Liver (tissue), 9 donors: ENCODE measurements around the gene GRIN3B. TPM values are rescaled to one million over a fixed set of nuclear protein-coding genes. Genes with fewer than 3 reads are reported as not detected.
A peak's percentile ranks its signal among the peaks of the same experiment; 100 is the strongest.

ENCODE experiments used
- DNase-seq: peaks from one replicate; pipeline ENCODE4 v3.0.0-alpha.2; 2017; ENCODE audit warnings: low spot score
- H3K27ac ChIP-seq, 2 donors: one replicate each; pipeline ENCODE4 v1.7.0; 2013; ENCODE audit warnings: inconsistent platforms in 2 of 2, low read length in 2 of 2, control low read depth in 1 of 2, low read depth in 1 of 2, mild to moderate bottlenecking in 1 of 2
- H3K27me3 ChIP-seq, 4 donors: one replicate each; pipeline versions ENCODE4 v1.6.1 to v1.7.0; 2013; ENCODE audit warnings: low read length in 3 of 4, inconsistent platforms in 1 of 4, mild to moderate bottlenecking in 1 of 4, moderate library complexity in 1 of 4; ENCODE audit not compliant: control insufficient read depth in 4 of 4, insufficient read depth in 4 of 4
- H3K36me3 ChIP-seq, 4 donors: one replicate each; pipeline versions ENCODE4 v1.6.1 to v1.7.0; 2013; ENCODE audit warnings: low read length in 3 of 4, mild to moderate bottlenecking in 3 of 4, low read depth in 1 of 4, moderate library complexity in 1 of 4; ENCODE audit not compliant: control insufficient read depth in 4 of 4, insufficient read depth in 3 of 4
- H3K4me1 ChIP-seq, 4 donors: one replicate each; pipeline versions ENCODE4 v1.6.1 to v1.7.0; 2013; ENCODE audit warnings: low read length in 3 of 4, mild to moderate bottlenecking in 3 of 4, moderate library complexity in 1 of 4; ENCODE audit not compliant: control insufficient read depth in 4 of 4, insufficient read depth in 4 of 4
- H3K4me3 ChIP-seq, 3 donors: one replicate each; pipeline versions ENCODE4 v1.6.1 to v1.7.0; 2013; ENCODE audit warnings: low read length in 3 of 3, control low read depth in 1 of 3, low read depth in 1 of 3, mild to moderate bottlenecking in 1 of 3
- H3K9ac ChIP-seq, 2 donors: one replicate each; pipeline ENCODE4 v1.7.0; 2013; ENCODE audit warnings: low read length in 2 of 2, mild to moderate bottlenecking in 2 of 2, moderate library complexity in 2 of 2, control low read depth in 1 of 2, low read depth in 1 of 2
- H3K9me3 ChIP-seq, 4 donors: one replicate each; pipeline versions ENCODE4 v1.6.1 to v1.7.0; 2013; ENCODE audit warnings: low read length in 3 of 4; ENCODE audit not compliant: control insufficient read depth in 4 of 4
- ATF3 ChIP-seq: IDR thresholded peaks from 2 replicates; pipeline ENCODE4 v1.6.1; 2016; ENCODE audit warnings: antibody characterized with exemption
- GABPA ChIP-seq, 2 donors: IDR thresholded peaks in 1 of 2; conservative IDR thresholded peaks in 1 of 2; 2 replicates each; pipeline ENCODE4 v1.6.1; 2016; ENCODE audit warnings: antibody characterized with exemption in 2 of 2, mild to moderate bottlenecking in 1 of 2, moderate library complexity in 1 of 2
- HNF4A ChIP-seq, 2 donors: conservative IDR thresholded peaks; 2 replicates each; pipeline ENCODE4 v1.6.1; 2016; ENCODE audit warnings: antibody characterized with exemption in 2 of 2, mild to moderate bottlenecking in 2 of 2
- NR2F2 ChIP-seq: IDR thresholded peaks from 2 replicates; pipeline ENCODE4 v1.6.1; 2016; ENCODE audit warnings: antibody characterized with exemption
- REST ChIP-seq: IDR thresholded peaks from 2 replicates; pipeline ENCODE4 v1.6.1; 2016; ENCODE audit warnings: antibody characterized with exemption, mild to moderate bottlenecking
- RXRA ChIP-seq, 2 donors: IDR thresholded peaks; 2 replicates each; pipeline ENCODE4 v1.6.1; 2017 to 2018; ENCODE audit warnings: antibody characterized with exemption in 2 of 2, mild to moderate bottlenecking in 1 of 2
- TAF1 ChIP-seq: conservative IDR thresholded peaks from 2 replicates; pipeline ENCODE4 v1.6.1; 2016; ENCODE audit warnings: antibody characterized with exemption, mild to moderate bottlenecking
- ZBTB33 ChIP-seq: IDR thresholded peaks from 2 replicates; pipeline ENCODE4 v1.6.1; 2016; ENCODE audit warnings: antibody characterized with exemption
- WGBS: extraction: QIAGEN DNeasy Blood & Tissue Kit; methylation state at CpG from one replicate; pipeline ENCODE4 v1.1.7; 2013; 5-methylcytosine and 5-hydroxymethylcytosine counted together
- polyA plus RNA-seq, 2 donors: library from polyadenylated mRNA; stranded (reverse) in 1 of 2; unstranded in 1 of 2; fragments of 200-250 nt in 1 of 2; fragments of >200 nt in 1 of 2; fragmentation: Nextera tagmentation in 1 of 2; extraction: Ambion mirVana in 1 of 2; gene quantifications; one replicate each; pipeline versions ENCODE4 v1.2.1 to v1.2.3, GENCODE V29; 2013 to 2015
- total RNA-seq, 2 donors: library from RNA; depleted of rRNA; stranded (reverse); fragments of >200 nt; gene quantifications; one replicate each; pipeline ENCODE4 v1.2.3, GENCODE V29; 2014
- donor health status: healthy.
- donor health status: healthy.
- donor health status: healthy.
- donor health status: healthy.
- donor health status: healthy.

Gene GRIN3B
- total and polyA plus RNA-seq, 4 donors = 0.05 TPM; not detected in 3

GRCh38 chr19:1028062-1028926 lies 28.1 kb downstream of the GRIN3B start:
- 31% methylated on average over 58 of the region's 58 CpGs for WGBS
- Histone ChIP-seq H3K9me3 (no peaks in the 10 kb centered on the region), H3K4me3 (peak overlapping the region in 2 of 3 donors; percentile 66 to 76), H3K27me3 (no peaks in the 10 kb centered on the region), H3K27ac (peak overlapping the region; percentile 43 to 77), H3K9ac (peak overlapping the region in 1 of 2 donors; percentile 22), H3K4me1 (peaks cover 4 to 16% (median 5%) of the 10 kb centered on the region in 4 donors), H3K36me3 (peaks cover 4 to 8% (median 5%) of the 10 kb centered on the region in 4 donors)
- DNase-seq = peak; percentile 46
- peak; percentile 9 for TF ChIP-seq NR2F2
- TF ChIP-seq GABPA (IDR thresholded peaks at IDR 0.05 in 1 of 2, conservative IDR thresholded peaks at IDR 0.05 in 1 of 2) = peak in 1 of 2 donors; percentile 45
- TF ChIP-seq ATF3 = no peak

- TF ChIP-seq TAF1 = no peak
- no peak for TF ChIP-seq HNF4A (conservative IDR thresholded peaks at IDR 0.05)
- no peak for TF ChIP-seq RXRA (IDR thresholded peaks at IDR 0.05)
- no peak for TF ChIP-seq ZBTB33
- TF ChIP-seq REST = no peak
- H3K4me1 ChIP-seq = peaks cover 0 to 10% (median 3%) of the 10 kb centered on the region in 4 donors
- no peaks in the 10 kb centered on the region for H3K27me3 ChIP-seq
- DNase-seq = no peak
- no peak overlapping the region for H3K4me3 ChIP-seq
- H3K27ac ChIP-seq = no peak overlapping the region
- no peak overlapping the region for H3K9ac ChIP-seq
- 90% methylated on average over 20 of the region's 20 CpGs for WGBS
- H3K9me3 ChIP-seq = no peaks in the 10 kb centered on the region
- H3K36me3 ChIP-seq = peaks cover 4 to 8% (median 6%) of the 10 kb centered on the region in 4 donors
Measured at GRCh38 chr19:1032264-1032867, 32.1 kb downstream of the GRIN3B start.
